H1 (cell line): Measurements from ENCODE around the gene MSI2. TPM values are rescaled to one million over a fixed set of nuclear protein-coding genes. Genes with fewer than 3 reads are reported as not detected.

ENCODE experiments used
- CTCF ChIA-PET: fragments of 300-600 bp; sonication (Branson Sonifier 250); formaldehyde crosslinking; loops from one replicate; lab custom pipeline; 2021; ENCODE audit not compliant: partially characterized antibody; lab: Charles Lee
- POLR2A ChIA-PET: fragments of 300-600 bp; sonication (Branson Sonifier 250); formaldehyde crosslinking; loops from one replicate; lab custom pipeline; 2021; ENCODE audit warnings: inconsistent platforms; ENCODE audit not compliant: partially characterized antibody; lab: Charles Lee
- DNase-seq, 2 experiments: peaks; one replicate each; pipeline versions ENCODE4 v3.0.0 to v3.0.0-alpha.2; 2010 to 2022; ENCODE audit warnings: low spot score in 2 of 2, low read depth in 1 of 2, mixed read lengths in 1 of 2
- FAIRE-seq: peaks from 2 replicates; lab custom pipeline; 2011; peaks lifted over from hg19 to GRCh38; lab: Jason Lieb, UNC
- H2AFZ ChIP-seq: 2 replicates; pipeline ENCODE4 v1.8.1; 2012; ENCODE audit warnings: low read length, inconsistent platforms
- H2AK5ac ChIP-seq: 2 replicates; pipeline ENCODE4 v1.6.1; 2013; ENCODE audit warnings: low read depth, low read length
- H2BK120ac ChIP-seq: replicated peaks from 2 replicates; pipeline ENCODE3; 2013; ENCODE audit warnings: low read depth, low read length, inconsistent platforms
- H2BK12ac ChIP-seq: 2 replicates; pipeline ENCODE4 v1.6.1; 2013; ENCODE audit warnings: low read depth, low read length
- H2BK15ac ChIP-seq: 2 replicates; pipeline ENCODE4 v1.6.1; 2013; ENCODE audit warnings: low read length
- H2BK20ac ChIP-seq: 2 replicates; pipeline ENCODE4 v1.6.1; 2013; ENCODE audit warnings: low read length
- H2BK5ac ChIP-seq: 2 replicates; pipeline ENCODE4 v1.6.1; 2013; ENCODE audit warnings: low read depth, low read length
- H3K14ac ChIP-seq: 2 replicates; pipeline ENCODE4 v1.6.1; 2013; ENCODE audit warnings: inconsistent platforms; ENCODE audit not compliant: insufficient read length
- H3K18ac ChIP-seq: 2 replicates; pipeline ENCODE4 v1.6.1; 2013; ENCODE audit warnings: low read length; ENCODE audit errors: extremely low read depth
- H3K23ac ChIP-seq: 2 replicates; pipeline ENCODE4 v1.6.1; 2013; ENCODE audit warnings: inconsistent platforms; ENCODE audit not compliant: insufficient read length
- H3K23me2 ChIP-seq: 2 replicates; pipeline ENCODE4 v1.6.1; 2013; ENCODE audit warnings: low read depth, low read length
- H3K27ac ChIP-seq: 2 replicates; pipeline ENCODE4 v1.6.1; 2011; ENCODE audit warnings: low read depth, low read length, inconsistent platforms
- H3K27me3 ChIP-seq, 4 experiments: replicated peaks in 1 of 4; 1 replicate in 1 of 4; 2 replicates in 3 of 4; pipeline versions ENCODE4 v1.6.1 to v1.8.1; 2011 to 2013; ENCODE audit warnings: low read length in 3 of 4, mild to moderate bottlenecking in 3 of 4, inconsistent platforms in 2 of 4, mixed read lengths in 2 of 4, moderate library complexity in 1 of 4; ENCODE audit not compliant: control insufficient read depth in 3 of 4, insufficient read depth in 3 of 4; ENCODE audit errors: extremely low read depth in 1 of 4
- H3K36me3 ChIP-seq, 4 experiments: 2 replicates each; pipeline versions ENCODE4 v1.6.1 to v1.8.1; 2011 to 2013; ENCODE audit warnings: mild to moderate bottlenecking in 4 of 4, low read length in 3 of 4, moderate library complexity in 2 of 4, control low read depth in 1 of 4, inconsistent platforms in 1 of 4; ENCODE audit not compliant: insufficient read depth in 4 of 4, control insufficient read depth in 2 of 4
- H3K4ac ChIP-seq: replicated peaks from 2 replicates; pipeline ENCODE3; 2013; ENCODE audit warnings: low read length, low read depth, mixed read lengths, inconsistent platforms; ENCODE audit not compliant: insufficient read length
- H3K4me1 ChIP-seq, 4 experiments: replicated peaks in 1 of 4; 1 replicate in 1 of 4; 2 replicates in 3 of 4; pipeline versions ENCODE4 v1.6.1 to v1.8.1; 2011 to 2013; ENCODE audit warnings: low read length in 3 of 4, inconsistent platforms in 2 of 4, mixed read lengths in 1 of 4; ENCODE audit not compliant: insufficient read depth in 4 of 4, control insufficient read depth in 3 of 4
- H3K4me2 ChIP-seq, 2 experiments: 2 replicates each; pipeline versions ENCODE4 v1.6.1 to v1.8.1; 2011 to 2013; ENCODE audit warnings: low read depth in 2 of 2, low read length in 2 of 2, control low read depth in 1 of 2, inconsistent platforms in 1 of 2, mild to moderate bottlenecking in 1 of 2; ENCODE audit not compliant: insufficient read depth in 1 of 2
- H3K4me3 ChIP-seq, 4 experiments: fragments of 200-600, 300-600 bp in 1 of 4; sonication (generic), shearing (Covaris generic), sonication (Bioruptor Twin) in 1 of 4; 2 replicates each; pipeline versions ENCODE4 v1.5.1 to v1.8.1; 2011 to 2016; ENCODE audit warnings: low read length in 4 of 4, low read depth in 3 of 4, control low read depth in 2 of 4, inconsistent platforms in 2 of 4, mild to moderate bottlenecking in 2 of 4, mixed read lengths in 1 of 4, moderate library complexity in 1 of 4; ENCODE audit not compliant: insufficient read depth in 2 of 4; ENCODE audit errors: extremely low read depth in 1 of 4
- H3K56ac ChIP-seq: replicated peaks from 2 replicates; pipeline ENCODE3; 2013; ENCODE audit warnings: low read depth, mild to moderate bottlenecking, mixed read lengths, low read length, inconsistent platforms; ENCODE audit not compliant: insufficient read length
- H3K79me1 ChIP-seq: 2 replicates; pipeline ENCODE4 v1.6.1; 2013; ENCODE audit warnings: low read depth, low read length, control low read depth
- H3K79me2 ChIP-seq, 2 experiments: 2 replicates each; pipeline versions ENCODE4 v1.6.1 to v1.8.1; 2012 to 2013; ENCODE audit warnings: low read length in 2 of 2, mild to moderate bottlenecking in 2 of 2, inconsistent platforms in 1 of 2; ENCODE audit not compliant: insufficient read depth in 2 of 2, control insufficient read depth in 1 of 2
- H3K9ac ChIP-seq, 4 experiments: replicated peaks in 1 of 4; 1 replicate in 1 of 4; 2 replicates in 3 of 4; pipeline versions ENCODE4 v1.6.1 to v1.8.1; 2011 to 2013; ENCODE audit warnings: low read depth in 3 of 4, low read length in 3 of 4, control low read depth in 2 of 4, mild to moderate bottlenecking in 2 of 4, moderate library complexity in 2 of 4, inconsistent platforms in 1 of 4; ENCODE audit errors: extremely low read depth in 1 of 4
- H3K9me3 ChIP-seq, 2 experiments: 2 replicates each; pipeline versions ENCODE4 v1.6.1 to v1.8.1; 2012 to 2013; ENCODE audit warnings: mild to moderate bottlenecking in 2 of 2, moderate library complexity in 2 of 2, control low read depth in 1 of 2, inconsistent platforms in 1 of 2, low read depth in 1 of 2, low read length in 1 of 2, mixed read lengths in 1 of 2; ENCODE audit not compliant: insufficient read depth in 2 of 2
- H4K20me1 ChIP-seq, 2 experiments: replicated peaks in 1 of 2; 2 replicates each; pipeline versions ENCODE3 to v1.8.1; 2011 to 2013; ENCODE audit warnings: inconsistent platforms in 2 of 2, low read length in 2 of 2, mild to moderate bottlenecking in 1 of 2; ENCODE audit not compliant: insufficient read depth in 2 of 2, control insufficient read depth in 1 of 2
- H4K5ac ChIP-seq: 2 replicates; pipeline ENCODE4 v1.6.1; 2013; ENCODE audit warnings: low read length, low read depth, mixed read lengths, inconsistent platforms; ENCODE audit not compliant: insufficient read length
- H4K8ac ChIP-seq: 2 replicates; pipeline ENCODE4 v1.8.0; 2013; ENCODE audit warnings: mild to moderate bottlenecking, moderate library complexity, low read length, inconsistent platforms; ENCODE audit not compliant: insufficient read depth; ENCODE audit errors: extremely low read depth
- H4K91ac ChIP-seq: replicated peaks from 2 replicates; pipeline ENCODE3; 2013; ENCODE audit warnings: low read length, mixed read lengths, inconsistent platforms; ENCODE audit not compliant: insufficient read length
- CBX5 ChIP-seq: fragments of 300-800, 300-1000 bp; sonication (generic); IDR thresholded peaks from 2 replicates; pipeline ENCODE4 v1.7.1; 2016; ENCODE audit warnings: antibody characterized with exemption, low read length, low read depth
- CHD1 ChIP-seq: IDR thresholded peaks from 2 replicates; pipeline ENCODE4 v1.6.1; 2012; ENCODE audit warnings: low read depth, low read length, improper control_type of control experiment
- CHD2 ChIP-seq: IDR thresholded peaks from 2 replicates; pipeline ENCODE4 v1.6.1; 2012; ENCODE audit warnings: low read length, improper control_type of control experiment
- CTBP2 ChIP-seq: IDR thresholded peaks from 2 replicates; pipeline ENCODE4 v1.7.0; 2011; ENCODE audit warnings: borderline replicate concordance, mild to moderate bottlenecking, moderate library complexity, mixed read lengths, low read length; ENCODE audit not compliant: insufficient read depth, insufficient read length
- EGR1 ChIP-seq: IDR thresholded peaks from 2 replicates; pipeline ENCODE4 v1.6.1; 2011; ENCODE audit warnings: low read depth, low read length, borderline replicate concordance
- HDAC6 ChIP-seq: IDR thresholded peaks from one replicate; pipeline ENCODE4 v1.7.1; 2012; ENCODE audit warnings: low read depth, mild to moderate bottlenecking, inconsistent platforms, low read length, moderate library complexity
- NRF1 ChIP-seq: IDR thresholded peaks from 2 replicates; pipeline ENCODE4 v1.6.1; 2011; ENCODE audit warnings: mild to moderate bottlenecking, low read depth, low read length, improper control_type of control experiment
- PHF8 ChIP-seq: fragments of 200-600 bp; sonication (generic); conservative IDR thresholded peaks from 2 replicates; pipeline ENCODE4 v1.7.1; 2012; ENCODE audit warnings: low read depth, mild to moderate bottlenecking, inconsistent platforms, low read length, moderate library complexity
- POU5F1 ChIP-seq: IDR thresholded peaks from 2 replicates; pipeline ENCODE4 v1.6.1; 2011; ENCODE audit warnings: low read depth, mild to moderate bottlenecking, low read length, moderate library complexity
- SUZ12 ChIP-seq: fragments of 200-600 bp; sonication (generic); IDR thresholded peaks from 2 replicates; pipeline ENCODE4 v1.6.1; 2012; ENCODE audit warnings: mild to moderate bottlenecking, inconsistent platforms, low read length, moderate library complexity, mixed read lengths
- TEAD4 ChIP-seq: IDR thresholded peaks from 2 replicates; pipeline ENCODE4 v1.6.1; 2012; ENCODE audit warnings: low read depth, low read length, inconsistent platforms, mixed read lengths
- USF2 ChIP-seq: IDR thresholded peaks from 2 replicates; pipeline ENCODE4 v1.6.1; 2011; ENCODE audit warnings: low read length, improper control_type of control experiment
- WGBS, 2 experiments: shearing (Covaris generic) in 1 of 2; methylation state at CpG; one replicate each; pipeline versions ENCODE4 v1.1.6 to v1.1.7; 2013 to 2015; ENCODE audit warnings: low lambda C conversion rate in 2 of 2, mixed read lengths in 2 of 2, inconsistent platforms in 1 of 2, low coverage in 1 of 2, missing lambda C conversion rate in 1 of 2; ENCODE audit not compliant: insufficient replicate concordance in 2 of 2, insufficient coverage in 1 of 2, insufficient read length in 1 of 2; ENCODE audit errors: extremely low coverage in 1 of 2, missing lambda C conversion rate in 1 of 2; 5-methylcytosine and 5-hydroxymethylcytosine counted together
- polyA plus RNA-seq, 7 experiments: library from polyadenylated mRNA; depleted of rRNA in 3 of 7; stranded (reverse) in 5 of 7; unstranded in 2 of 7; fragments of >200 nt in 5 of 7; fragments of 200-250 nt in 2 of 7; gene quantifications; 1 replicate in 5 of 7; 2 replicates in 1 of 7; 4 replicates in 1 of 7; pipeline versions ENCODE4 v1.2.1 to v1.2.3, GENCODE V29; 2011 to 2013; ENCODE audit warnings: missing spikeins in 2 of 7, mixed read lengths in 2 of 7
- total RNA-seq: library from RNA; stranded (reverse); fragmentation: NEBNext Ultra II Directional; extraction: Animal tissue kit (Norgen Biotek cat#: 25700); gene quantifications from 2 replicates; pipeline ENCODE4 v1.2.1, GENCODE V29; 2021

MSI2 gene
- total and polyA plus RNA-seq, 2 of the 8 experiments (the other 6 are each of a cell fraction or from before 2014, with no cell fraction given) = 36.7 to 80.6 TPM

- TF ChIP-seq CBX5 = no peak
- no peak for TF ChIP-seq SUZ12
- TF ChIP-seq TEAD4 = no peak
- no peak for TF ChIP-seq CHD2
- TF ChIP-seq EGR1 = no peak
- no peak for TF ChIP-seq PHF8
- TF ChIP-seq USF2 = no peak
- no peak for TF ChIP-seq CHD1
- no peak for TF ChIP-seq NRF1
- TF ChIP-seq POU5F1 = no peak
- TF ChIP-seq CTBP2 = no peak
- TF ChIP-seq HDAC6 = no peak
- POLR2A ChIA-PET = no interaction called here
- no peak for FAIRE-seq
Measured at GRCh38 chr17:57556320-57556719, 300.0 kb downstream of the MSI2 start.

More at GRCh38 chr17:57556320-57556719, 300.0 kb downstream of the MSI2 start:
- Histone ChIP-seq H2BK120ac (no peak overlapping the region), H2BK12ac (0 out of 2 replicates have a peak overlapping the region, but pooled peaks have one; percentile 13), H3K4ac (no peak overlapping the region), H3K27me3 (0 out of 7 replicates have a peak, but pooled peaks cover 0 to 2% (median 0%) of the 10 kb centered on the region in 4 experiments), H2BK5ac (no peak overlapping the region), H4K20me1 (peaks cover 8 to 9% of the 10 kb centered on the region in 2 experiments), H3K14ac (no peak overlapping the region), H3K9ac (no peak overlapping the region), H3K27ac (no peak overlapping the region), H2AFZ (no peak overlapping the region), H2BK20ac (no peak overlapping the region), H2AK5ac (no peak overlapping the region), H3K4me1 (peaks cover 8 to 29% (median 12%) of the 10 kb centered on the region in 4 experiments), H3K4me3 (no peak overlapping the region), H3K79me1 (no peaks in the 10 kb centered on the region; the same call in 1 of the 2 replicates), H3K18ac (no peak overlapping the region), H3K79me2 (peaks cover 0 to 5% of the 10 kb centered on the region in 2 experiments; a peak in 1 of 4 replicates), H4K91ac (no peak overlapping the region), H3K23me2 (no peaks in the 10 kb centered on the region), H3K4me2 (no peak overlapping the region), H3K23ac (no peak overlapping the region), H2BK15ac (no peak overlapping the region), H4K5ac (no peak overlapping the region), H4K8ac (no peak overlapping the region), H3K56ac (no peak overlapping the region), H3K9me3 (no peaks in the 10 kb centered on the region), H3K36me3 (no peaks in the 10 kb centered on the region)
- CTCF ChIA-PET = interaction anchor here (0.7 to 2.1 kb wide), 6 partner anchors 19 to 313 kb away, joined by 3 to 5 read pairs (median 4); no protein-coding TSS in a partner anchor
- WGBS, 2 experiments = 89% methylated on average over 5 of the region's 5 CpGs; no CpG with 5 or more reads in 1 of the 2 experiments
- DNase-seq = no peak
